H1 (cell line): ENCODE results near the gene SOX1. TPM values are rescaled to one million over a fixed set of nuclear protein-coding genes. Genes with fewer than 3 reads are reported as not detected.
A peak's percentile ranks its signal among the peaks of the same experiment; 100 is the strongest.

Experiments
- TCF12 ChIP-seq: IDR thresholded peaks from 2 replicates; pipeline ENCODE4 v1.6.1; 2011; ENCODE audit warnings: low read depth, mild to moderate bottlenecking, low read length
- polyA plus RNA-seq, 7 experiments: library from polyadenylated mRNA; depleted of rRNA in 3 of 7; stranded (reverse) in 5 of 7; unstranded in 2 of 7; fragments of >200 nt in 5 of 7; fragments of 200-250 nt in 2 of 7; gene quantifications; 1 replicate in 5 of 7; 2 replicates in 1 of 7; 4 replicates in 1 of 7; pipeline versions ENCODE4 v1.2.1 to v1.2.3, GENCODE V29; 2011 to 2013; ENCODE audit warnings: missing spikeins in 2 of 7, mixed read lengths in 2 of 7
- total RNA-seq: library from RNA; stranded (reverse); fragmentation: NEBNext Ultra II Directional; extraction: Animal tissue kit (Norgen Biotek cat#: 25700); gene quantifications from 2 replicates; pipeline ENCODE4 v1.2.1, GENCODE V29; 2021
- TF ChIP-seq, protein P1 (sequence below): fragments of 300-600 bp; sonication (generic); IDR thresholded peaks from 2 replicates; pipeline ENCODE4 v1.7.1; 2012; ENCODE audit warnings: low read length, moderate library complexity, mild to moderate bottlenecking, inconsistent platforms; ENCODE audit not compliant: insufficient replicate concordance

Gene SOX1
- total and polyA plus RNA-seq, 2 of the 8 experiments (the other 6 are each of a cell fraction or from before 2014, with no cell fraction given) = 0.03 to 0.09 TPM

DNA sequence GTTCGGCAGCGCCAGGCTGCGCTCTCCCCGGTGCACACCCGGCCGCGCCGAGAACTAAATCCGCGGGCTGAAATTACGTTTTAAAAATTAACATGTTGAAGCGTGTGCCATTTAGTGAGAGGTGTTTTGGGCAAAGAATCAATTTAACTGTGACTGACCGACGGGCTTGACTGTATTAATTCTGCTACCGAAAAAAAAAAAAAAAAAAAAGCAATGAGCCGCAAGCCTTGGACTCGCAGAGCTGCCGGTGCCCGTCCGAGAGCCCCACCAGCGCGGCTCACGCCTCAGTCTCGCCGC, 9.6 kb upstream of the SOX1 start (continued):
- TF ChIP-seq, protein P1, sequence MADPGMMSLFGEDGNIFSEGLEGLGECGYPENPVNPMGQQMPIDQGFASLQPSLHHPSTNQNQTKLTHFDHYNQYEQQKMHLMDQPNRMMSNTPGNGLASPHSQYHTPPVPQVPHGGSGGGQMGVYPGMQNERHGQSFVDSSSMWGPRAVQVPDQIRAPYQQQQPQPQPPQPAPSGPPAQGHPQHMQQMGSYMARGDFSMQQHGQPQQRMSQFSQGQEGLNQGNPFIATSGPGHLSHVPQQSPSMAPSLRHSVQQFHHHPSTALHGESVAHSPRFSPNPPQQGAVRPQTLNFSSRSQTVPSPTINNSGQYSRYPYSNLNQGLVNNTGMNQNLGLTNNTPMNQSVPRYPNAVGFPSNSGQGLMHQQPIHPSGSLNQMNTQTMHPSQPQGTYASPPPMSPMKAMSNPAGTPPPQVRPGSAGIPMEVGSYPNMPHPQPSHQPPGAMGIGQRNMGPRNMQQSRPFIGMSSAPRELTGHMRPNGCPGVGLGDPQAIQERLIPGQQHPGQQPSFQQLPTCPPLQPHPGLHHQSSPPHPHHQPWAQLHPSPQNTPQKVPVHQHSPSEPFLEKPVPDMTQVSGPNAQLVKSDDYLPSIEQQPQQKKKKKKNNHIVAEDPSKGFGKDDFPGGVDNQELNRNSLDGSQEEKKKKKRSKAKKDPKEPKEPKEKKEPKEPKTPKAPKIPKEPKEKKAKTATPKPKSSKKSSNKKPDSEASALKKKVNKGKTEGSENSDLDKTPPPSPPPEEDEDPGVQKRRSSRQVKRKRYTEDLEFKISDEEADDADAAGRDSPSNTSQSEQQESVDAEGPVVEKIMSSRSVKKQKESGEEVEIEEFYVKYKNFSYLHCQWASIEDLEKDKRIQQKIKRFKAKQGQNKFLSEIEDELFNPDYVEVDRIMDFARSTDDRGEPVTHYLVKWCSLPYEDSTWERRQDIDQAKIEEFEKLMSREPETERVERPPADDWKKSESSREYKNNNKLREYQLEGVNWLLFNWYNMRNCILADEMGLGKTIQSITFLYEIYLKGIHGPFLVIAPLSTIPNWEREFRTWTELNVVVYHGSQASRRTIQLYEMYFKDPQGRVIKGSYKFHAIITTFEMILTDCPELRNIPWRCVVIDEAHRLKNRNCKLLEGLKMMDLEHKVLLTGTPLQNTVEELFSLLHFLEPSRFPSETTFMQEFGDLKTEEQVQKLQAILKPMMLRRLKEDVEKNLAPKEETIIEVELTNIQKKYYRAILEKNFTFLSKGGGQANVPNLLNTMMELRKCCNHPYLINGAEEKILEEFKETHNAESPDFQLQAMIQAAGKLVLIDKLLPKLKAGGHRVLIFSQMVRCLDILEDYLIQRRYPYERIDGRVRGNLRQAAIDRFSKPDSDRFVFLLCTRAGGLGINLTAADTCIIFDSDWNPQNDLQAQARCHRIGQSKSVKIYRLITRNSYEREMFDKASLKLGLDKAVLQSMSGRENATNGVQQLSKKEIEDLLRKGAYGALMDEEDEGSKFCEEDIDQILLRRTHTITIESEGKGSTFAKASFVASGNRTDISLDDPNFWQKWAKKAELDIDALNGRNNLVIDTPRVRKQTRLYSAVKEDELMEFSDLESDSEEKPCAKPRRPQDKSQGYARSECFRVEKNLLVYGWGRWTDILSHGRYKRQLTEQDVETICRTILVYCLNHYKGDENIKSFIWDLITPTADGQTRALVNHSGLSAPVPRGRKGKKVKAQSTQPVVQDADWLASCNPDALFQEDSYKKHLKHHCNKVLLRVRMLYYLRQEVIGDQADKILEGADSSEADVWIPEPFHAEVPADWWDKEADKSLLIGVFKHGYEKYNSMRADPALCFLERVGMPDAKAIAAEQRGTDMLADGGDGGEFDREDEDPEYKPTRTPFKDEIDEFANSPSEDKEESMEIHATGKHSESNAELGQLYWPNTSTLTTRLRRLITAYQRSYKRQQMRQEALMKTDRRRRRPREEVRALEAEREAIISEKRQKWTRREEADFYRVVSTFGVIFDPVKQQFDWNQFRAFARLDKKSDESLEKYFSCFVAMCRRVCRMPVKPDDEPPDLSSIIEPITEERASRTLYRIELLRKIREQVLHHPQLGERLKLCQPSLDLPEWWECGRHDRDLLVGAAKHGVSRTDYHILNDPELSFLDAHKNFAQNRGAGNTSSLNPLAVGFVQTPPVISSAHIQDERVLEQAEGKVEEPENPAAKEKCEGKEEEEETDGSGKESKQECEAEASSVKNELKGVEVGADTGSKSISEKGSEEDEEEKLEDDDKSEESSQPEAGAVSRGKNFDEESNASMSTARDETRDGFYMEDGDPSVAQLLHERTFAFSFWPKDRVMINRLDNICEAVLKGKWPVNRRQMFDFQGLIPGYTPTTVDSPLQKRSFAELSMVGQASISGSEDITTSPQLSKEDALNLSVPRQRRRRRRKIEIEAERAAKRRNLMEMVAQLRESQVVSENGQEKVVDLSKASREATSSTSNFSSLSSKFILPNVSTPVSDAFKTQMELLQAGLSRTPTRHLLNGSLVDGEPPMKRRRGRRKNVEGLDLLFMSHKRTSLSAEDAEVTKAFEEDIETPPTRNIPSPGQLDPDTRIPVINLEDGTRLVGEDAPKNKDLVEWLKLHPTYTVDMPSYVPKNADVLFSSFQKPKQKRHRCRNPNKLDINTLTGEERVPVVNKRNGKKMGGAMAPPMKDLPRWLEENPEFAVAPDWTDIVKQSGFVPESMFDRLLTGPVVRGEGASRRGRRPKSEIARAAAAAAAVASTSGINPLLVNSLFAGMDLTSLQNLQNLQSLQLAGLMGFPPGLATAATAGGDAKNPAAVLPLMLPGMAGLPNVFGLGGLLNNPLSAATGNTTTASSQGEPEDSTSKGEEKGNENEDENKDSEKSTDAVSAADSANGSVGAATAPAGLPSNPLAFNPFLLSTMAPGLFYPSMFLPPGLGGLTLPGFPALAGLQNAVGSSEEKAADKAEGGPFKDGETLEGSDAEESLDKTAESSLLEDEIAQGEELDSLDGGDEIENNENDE = no peak
- TF ChIP-seq TCF12 = 0 out of 2 replicates have a peak, but pooled peaks have one; percentile 1
